Measurements from ENCODE around the gene C4orf17.

The C4orf17 gene

DNA sequence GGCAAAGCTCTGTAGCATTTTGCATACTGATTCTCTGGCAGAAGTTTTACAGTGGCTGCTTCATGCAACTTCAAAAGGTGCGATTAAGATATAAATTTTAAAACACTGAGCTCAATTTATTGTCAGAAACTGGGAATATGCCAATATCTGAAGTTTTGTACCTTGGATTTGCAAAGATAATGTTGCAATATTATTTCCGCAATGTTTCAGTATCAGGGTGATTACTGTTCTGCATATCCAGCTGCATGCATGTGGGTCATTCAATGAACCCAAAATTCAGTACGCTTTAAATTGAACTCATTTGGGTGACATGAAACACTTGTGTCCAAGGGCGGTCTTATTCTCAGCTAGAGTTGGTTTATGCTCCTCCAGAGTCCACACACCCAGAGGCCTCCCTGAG is 26.9 kb downstream of the C4orf17 start:
- no peak for DNase-seq

DNA sequence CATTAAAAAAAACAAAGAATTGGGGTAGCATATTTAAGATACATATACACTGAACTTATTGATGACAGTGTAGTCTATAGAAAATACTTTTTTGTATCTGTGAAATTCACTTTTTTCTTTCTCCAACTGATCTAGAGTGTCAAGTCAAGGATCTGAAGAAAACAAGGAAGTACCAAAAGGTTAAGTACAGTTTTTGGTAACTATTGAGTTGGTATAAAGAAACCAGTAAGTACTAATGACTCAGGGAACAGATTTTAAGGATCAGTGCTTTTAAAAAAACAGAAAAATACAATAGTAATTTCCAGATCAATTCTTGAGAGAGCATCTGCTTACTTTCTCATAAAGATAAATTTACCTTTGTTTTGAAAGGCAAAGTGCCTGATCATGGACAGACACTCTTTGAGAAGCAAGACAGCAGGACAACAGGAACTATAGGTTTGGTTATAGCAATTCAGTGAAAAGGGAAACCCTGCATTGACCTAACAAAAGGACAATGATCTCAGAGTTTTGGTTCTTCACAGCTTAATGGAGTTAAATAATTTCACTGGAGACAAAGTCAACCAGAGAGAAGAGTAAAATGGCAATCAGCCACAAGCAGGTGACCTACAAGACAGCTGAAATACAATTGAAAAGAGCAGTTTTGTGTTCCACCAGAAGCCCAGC is 29.6 kb downstream of the C4orf17 start:
- no peak for DNase-seq

GRCh38 chr4:99552872-99553271 is 42.1 kb downstream of the C4orf17 start:
- no peak for DNase-seq

DNA sequence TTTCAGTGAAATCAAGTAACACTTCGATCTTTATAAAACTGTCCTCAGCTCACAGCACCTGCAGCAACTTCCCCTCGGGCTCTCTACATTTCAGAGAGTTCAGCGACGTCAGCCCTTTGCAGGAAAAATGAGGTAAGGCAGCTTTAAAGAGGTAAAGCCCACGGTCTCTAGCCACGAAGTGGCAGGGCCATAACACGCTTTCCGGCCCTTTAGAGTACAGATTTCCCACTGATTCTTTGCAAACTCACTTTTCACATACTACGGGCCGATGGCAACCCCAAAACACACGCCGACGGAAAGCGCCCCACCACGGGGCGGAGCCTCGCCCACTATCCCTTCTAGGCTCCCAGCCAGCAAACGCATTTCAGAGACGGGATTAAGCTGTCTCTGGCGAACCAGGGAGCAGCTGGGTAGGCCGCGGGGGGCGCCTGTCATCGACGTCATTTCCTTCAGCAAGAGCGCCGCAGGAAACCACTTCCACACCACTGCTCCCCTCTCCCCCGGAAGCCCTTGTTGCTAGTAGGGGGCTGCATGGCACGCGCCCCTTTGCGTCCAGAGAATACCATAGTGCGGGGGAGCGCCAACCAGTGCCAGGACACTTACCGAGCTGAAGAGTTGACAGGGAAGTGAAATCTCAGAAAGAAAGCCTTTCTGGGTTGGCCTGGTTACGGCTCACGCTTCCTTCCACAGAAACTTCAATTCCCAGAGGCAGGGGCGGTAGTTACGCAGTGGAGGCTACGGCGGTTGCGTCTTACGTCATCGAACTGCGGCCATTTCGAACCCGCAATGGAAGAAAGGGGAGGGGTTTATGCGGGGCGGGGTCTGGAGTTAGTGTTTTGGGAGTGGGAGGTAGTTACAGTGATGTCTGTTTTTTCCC is 52.7 kb downstream of the C4orf17 start, which contains the start of gene TRMT10A:
TRMT10A (minus strand) TSS at position 730 of the 877 bp plus-strand sequence. CDS start 4,701 bp downstream, outside the sequence.
- DNase-seq = peak; percentile 93

DNA sequence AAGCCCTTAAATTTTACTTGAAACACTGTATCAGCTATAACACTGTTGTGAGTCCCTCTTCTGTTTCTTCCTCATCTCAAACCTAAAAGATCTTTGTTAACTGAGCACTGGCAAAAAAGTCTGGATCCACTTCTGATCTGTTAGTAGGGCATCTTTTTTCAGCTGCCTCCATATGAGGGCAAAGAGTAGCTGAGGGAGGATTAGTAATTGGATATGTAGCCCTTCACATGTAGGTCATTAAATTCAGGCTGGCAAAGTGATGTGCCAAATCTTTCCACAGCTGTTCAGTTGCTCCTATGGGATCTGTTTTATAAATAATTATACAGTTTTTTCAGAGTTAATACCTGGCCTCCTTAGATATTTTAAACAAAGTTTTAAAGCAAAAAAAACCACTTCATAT is 54.1 kb downstream of the C4orf17 start:
- DNase-seq = no peak

GRCh38 chr4:99571883-99572282 is 61.1 kb downstream of the C4orf17 start:
- DNase-seq = no peak

DNA sequence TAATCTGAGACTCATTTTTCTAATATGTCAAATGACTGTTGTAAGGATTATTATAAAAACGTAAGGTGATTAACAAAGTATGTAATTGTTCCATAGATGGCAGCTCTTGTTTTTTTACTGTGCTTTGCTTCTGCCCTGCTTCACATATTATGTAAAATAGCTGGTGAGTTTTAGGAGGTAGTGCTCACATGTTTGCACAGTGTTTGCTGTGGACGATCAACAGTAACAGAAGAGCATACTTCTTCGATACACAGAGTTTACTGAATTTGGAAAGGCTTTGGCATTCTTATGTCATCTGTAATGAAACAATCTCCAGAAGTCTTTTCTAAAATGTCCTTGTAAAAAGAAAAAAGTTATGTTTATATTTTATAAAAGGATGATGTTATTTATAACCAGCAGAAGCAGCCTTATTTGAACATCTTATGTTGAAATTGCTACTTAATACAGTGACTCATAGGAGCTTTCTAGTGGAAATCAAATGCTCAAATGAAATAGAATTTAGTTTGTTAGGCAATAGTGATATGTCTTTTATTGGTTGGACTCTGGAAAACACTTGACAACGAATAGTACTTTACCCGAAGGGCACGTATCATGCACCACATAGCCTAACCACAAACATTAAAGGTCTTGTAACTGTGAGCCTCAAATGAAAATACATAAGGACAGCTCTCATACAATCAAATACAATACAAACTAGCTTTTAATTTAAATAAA is 61.9 kb downstream of the C4orf17 start:
- no peak for DNase-seq

DNA sequence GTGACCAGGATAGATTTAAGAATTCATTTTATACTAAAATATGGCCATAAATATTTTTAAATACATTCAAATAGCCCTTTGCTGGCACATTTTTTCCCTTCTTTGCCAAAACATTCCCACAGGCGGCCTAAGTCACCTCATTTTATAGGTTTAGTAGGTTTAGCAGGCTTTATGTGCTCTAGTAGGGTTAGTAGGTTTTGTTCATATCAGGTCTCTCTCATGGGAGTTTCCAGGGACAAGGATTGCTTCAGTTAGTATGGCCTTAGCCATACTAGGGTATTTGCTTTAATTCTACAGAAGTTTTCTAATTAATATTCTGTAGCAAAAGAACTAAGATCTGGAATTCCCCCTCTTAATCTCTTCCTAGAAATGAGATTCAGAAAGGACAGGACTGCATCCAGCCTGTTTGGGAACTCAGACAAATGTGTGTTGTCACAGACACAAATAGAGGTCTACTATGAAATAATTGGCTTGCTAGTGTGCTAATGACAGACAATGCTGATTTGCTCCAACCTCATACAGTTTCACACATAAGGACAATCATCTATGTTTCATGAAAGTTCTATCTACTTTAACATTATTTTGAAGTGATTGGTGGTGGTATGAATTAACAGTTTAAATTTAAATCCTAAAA is 63.0 kb downstream of the C4orf17 start:
- DNase-seq = no peak

DNA sequence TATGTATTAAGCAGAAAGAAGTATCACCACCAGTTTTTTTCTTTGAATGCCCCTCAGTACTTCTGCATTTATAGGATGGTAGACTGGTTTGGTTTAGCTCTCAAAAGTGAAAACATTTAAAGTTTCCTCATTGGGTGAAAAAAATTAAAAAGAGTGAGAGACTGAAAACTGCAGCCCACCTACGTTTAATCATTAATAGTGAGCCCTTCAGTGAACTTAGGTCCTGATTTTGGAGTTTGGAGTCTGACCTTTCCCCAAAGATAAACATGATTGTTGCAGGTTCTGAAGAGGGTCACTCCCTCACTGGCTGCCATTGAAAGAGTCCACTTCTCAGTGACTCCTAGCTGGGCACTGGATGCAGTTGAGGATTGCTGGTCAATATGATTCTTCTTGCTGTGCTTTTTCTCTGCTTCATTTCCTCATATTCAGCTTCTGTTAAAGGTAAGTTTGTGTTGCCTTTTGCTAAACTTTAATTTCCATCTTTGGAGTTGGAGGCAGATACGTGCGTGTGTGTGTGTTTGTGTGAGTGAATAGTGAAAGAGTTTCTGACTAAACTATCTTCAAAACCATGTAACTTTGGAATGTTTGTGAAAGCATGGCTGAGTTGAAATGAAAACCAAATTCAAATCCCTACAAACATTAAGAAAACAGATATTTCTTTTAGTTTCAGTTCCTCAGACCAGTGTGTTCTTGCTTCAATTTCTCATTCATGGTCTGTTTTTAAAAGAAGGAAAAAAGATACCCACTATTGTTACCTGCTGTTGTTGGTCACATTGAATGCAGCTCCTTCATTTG is 63.9 kb downstream of the C4orf17 start, which contains the start of gene MTTP:
MTTP (plus strand) TSS at position 295 of the 795 bp plus-strand sequence; CDS start at position 381, 86 bp downstream.
- DNase-seq = no peak

DNA sequence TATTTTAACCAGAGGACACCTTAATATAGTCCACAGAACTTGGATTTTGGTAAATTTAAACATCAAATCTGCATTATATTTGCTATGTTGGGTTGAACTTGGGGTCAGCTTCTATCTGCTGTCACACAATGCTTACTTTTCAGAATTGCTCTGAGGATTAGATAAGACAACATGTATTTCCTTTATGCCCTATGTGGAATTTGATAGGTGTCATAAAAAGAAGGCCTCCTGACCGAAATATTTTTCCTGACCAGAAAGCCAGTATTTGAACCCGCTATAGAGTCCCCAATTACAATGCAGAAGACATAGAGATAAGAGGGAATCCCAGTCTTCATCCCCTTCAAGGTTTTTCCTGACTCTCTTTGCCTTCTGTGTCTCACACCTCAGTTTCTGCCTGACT is 67.9 kb downstream of the C4orf17 start:
- no peak for DNase-seq

DNA sequence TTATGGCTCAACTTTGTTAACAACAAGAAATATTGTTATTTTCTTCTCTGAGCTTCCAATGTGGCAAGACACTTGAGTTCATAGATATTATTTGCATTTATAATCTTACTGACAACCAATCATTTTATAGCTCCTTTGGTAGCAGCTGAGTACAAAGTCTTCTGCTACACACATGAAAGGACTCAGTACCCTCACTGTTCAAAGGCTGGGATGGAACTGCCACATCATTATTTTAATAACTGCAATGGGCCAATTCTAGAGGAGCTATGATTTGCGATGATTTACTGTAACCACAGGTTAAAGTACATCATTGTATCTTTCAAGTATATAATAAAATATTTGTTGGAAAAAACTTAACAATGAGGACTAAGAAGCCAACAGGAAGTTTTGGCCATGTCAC is 74.7 kb downstream of the C4orf17 start:
- DNase-seq = no peak

DNA sequence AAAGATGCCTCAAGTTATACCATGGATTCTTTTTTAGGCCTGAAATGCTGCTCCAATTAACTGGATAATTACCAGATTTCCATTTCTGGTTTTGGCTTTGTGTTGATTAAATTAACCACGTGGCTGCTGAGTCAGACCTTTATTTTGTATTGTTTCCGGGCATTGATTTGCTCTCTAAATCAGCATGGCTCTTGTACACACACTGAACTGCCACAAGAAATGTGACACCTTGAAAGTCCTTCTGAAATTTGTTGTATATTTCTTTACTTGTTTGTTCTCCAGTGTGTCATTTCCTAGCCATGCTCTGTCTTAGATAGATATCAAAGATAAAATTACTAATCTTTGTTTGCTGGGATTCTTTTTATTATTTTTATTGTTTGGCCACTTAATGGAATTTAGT is 75.5 kb downstream of the C4orf17 start:
- no peak for DNase-seq

DNA sequence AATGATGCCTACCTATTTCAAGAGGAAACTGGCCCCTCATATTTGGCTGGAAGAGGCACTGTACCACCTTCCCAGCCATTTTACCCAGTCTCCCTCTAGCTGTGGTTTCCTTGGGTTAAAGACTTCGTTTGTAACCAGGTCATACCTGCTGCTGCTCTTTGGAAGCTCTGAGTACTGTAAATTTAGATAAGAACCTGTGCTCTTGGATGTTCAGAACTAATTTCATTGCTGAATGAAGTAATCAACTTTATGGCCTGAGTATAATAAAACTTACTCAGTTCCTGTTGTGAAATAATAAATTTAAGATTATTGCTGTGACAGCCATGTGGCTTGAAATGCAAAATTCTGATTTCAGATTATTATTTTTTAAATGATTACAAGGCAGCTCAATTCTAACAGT is 76.0 kb downstream of the C4orf17 start:
- no peak for DNase-seq

GRCh38 chr4:99587309-99587708 is 76.5 kb downstream of the C4orf17 start:
- DNase-seq = no peak

GRCh38 chr4:99587803-99588202 is 77.0 kb downstream of the C4orf17 start:
- DNase-seq = no peak

GRCh38 chr4:99591757-99592156 is 80.9 kb downstream of the C4orf17 start:
- no peak for DNase-seq
